HAP-1 (cell line): Measurements from ENCODE around the gene TMEM121B.
"Not testable (repeated sequence)": the region's sequence is repeated elsewhere in the genome, so short reads cannot be mapped to it uniquely, and the experiment has no call there.

Experiments
- DNase-seq, 2 experiments: peaks; one replicate each; pipeline ENCODE4 v3.0.0-alpha.2; 2016 to 2020; ENCODE audit warnings: low spot score in 2 of 2
- H3K27me3 ChIP-seq: fragments of 250-450 bp; sonication (Bioruptor Pico); 2 replicates; pipeline ENCODE4 v1.5.1; 2020; ENCODE audit warnings: low read depth, mild to moderate bottlenecking, moderate library complexity
- H3K36me3 ChIP-seq: fragments of 250-450 bp; sonication (Bioruptor Pico); replicated peaks from 2 replicates; pipeline ENCODE4 v1.5.1; 2020; ENCODE audit warnings: mild to moderate bottlenecking
- H3K4me1 ChIP-seq: fragments of 250-450 bp; sonication (Bioruptor Pico); 2 replicates; pipeline ENCODE4 v1.5.1; 2020; ENCODE audit warnings: mild to moderate bottlenecking
- H3K4me3 ChIP-seq: fragments of 250-450 bp; sonication (Bioruptor Pico); 2 replicates; pipeline ENCODE4 v1.5.1; 2020; ENCODE audit warnings: mild to moderate bottlenecking, moderate library complexity
- H3K9me3 ChIP-seq: fragments of 250-450 bp; sonication (Bioruptor Pico); 2 replicates; pipeline ENCODE4 v1.5.1; 2020; ENCODE audit warnings: mild to moderate bottlenecking, moderate library complexity
- in situ Hi-C: fragments of 300-500 bp; cut with MboI; formaldehyde crosslinking; loops from 3 replicates; pipeline ENCODE4 v1.14.3; 2020; ENCODE audit warnings: low sequenced_read_pairs, inconsistent platforms, mixed read lengths

The TMEM121B gene

DNA sequence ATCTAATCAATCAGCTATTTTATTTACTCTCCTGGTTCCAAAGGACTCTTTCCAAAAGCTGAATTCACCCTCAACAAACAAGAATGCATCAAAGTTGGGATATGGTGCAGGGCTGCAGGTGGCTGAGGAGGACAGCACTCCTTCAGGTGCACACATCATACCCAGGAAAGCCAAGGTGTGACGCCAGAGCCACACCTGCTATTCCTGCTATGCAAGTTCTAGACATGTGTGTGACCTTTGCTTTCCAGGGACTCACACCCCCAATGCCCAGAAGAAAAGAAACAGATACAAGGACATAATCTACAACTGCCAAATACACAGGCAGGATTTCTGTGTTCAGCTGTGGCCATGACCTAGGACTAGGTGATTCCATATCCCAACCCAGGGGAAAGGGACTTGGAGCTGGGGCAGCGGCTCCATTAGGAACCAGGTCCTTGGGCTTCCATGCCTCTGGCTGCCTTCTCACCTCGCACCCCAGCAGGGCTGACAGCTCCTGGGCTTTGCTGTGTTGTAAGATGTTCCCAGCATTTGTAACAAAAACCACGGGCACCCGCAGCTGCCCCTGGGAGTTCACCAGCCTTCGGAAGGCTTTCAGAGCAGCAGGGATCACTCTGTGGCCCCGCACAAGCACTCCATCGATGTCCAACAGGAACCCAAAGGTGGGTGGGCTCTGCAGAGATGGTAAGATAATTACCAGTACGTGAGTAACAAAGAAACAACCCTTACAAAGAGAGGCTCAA is 28.1 kb upstream of the TMEM121B start:
- no peaks in the 10 kb centered on the region for H3K27me3 ChIP-seq
- no peaks in the 10 kb centered on the region for H3K4me1 ChIP-seq
- H3K36me3 ChIP-seq: peaks cover 3% of the 10 kb centered on the region; the same call in 1 of the 2 replicates
- no peaks in the 10 kb centered on the region for H3K9me3 ChIP-seq
- H3K4me3 ChIP-seq: no peak overlapping the region
- no peak for DNase-seq
- in situ Hi-C loops: no loop called here

DNA sequence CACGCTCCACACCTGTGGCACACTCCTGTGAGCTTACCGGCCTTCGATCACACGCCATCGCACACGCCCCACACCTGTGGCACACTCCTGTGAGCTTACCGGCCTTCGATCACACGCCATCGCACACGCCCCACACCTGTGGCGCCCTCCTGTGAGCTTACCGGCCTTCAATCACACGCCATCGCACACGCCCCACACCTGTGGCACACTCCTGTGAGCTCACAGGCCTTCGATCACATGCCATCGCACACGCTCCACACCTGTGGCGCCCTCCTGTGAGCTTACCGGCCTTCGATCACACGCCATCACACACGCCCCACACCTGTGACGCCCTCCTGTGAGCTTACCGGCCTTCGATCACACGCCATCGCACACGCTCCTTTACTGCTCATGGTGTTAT is 26.3 kb upstream of the TMEM121B start:
- H3K4me1 ChIP-seq, H3K4me3 ChIP-seq, in situ Hi-C loops, DNase-seq, H3K9me3 ChIP-seq, H3K27me3 ChIP-seq, H3K36me3 ChIP-seq: not testable (repeated sequence)

DNA sequence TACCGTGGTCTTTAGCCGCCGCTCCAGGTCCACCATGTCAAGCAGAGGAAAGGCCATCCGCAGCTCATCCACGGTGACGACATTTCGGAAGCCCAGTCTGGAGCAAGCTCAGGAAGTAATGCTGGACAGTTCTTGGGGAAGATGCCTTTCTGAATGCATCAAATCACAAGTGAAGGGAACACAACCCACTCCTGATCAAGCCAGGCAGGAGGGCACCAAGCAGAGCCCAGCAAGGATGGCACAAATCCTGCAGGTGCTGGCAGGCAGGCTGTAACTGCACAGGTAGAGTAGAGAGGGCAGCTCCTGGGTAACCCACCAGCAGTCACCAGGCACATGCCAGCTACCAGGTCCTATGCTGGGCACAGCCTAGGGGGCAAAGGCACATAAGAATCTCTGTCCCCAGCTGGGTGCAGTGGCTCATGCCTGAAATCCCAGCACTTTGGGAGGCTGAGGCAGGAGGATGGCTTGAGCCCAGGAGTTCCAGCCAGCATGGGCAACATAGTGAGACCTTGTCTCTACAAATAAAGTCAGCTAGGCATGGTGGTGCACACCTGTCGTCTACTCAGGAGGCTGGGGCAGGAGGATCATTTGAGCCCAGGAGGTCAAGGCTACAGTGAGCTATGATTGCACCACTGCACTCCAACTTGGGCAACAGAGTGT is 24.0 kb upstream of the TMEM121B start:
- no peaks in the 10 kb centered on the region for H3K27me3 ChIP-seq
- no peak for DNase-seq
- H3K36me3 ChIP-seq: peaks cover 25% of the 10 kb centered on the region
- H3K4me3 ChIP-seq: no peak overlapping the region
- in situ Hi-C loops: no loop called here
- no peaks in the 10 kb centered on the region for H3K4me1 ChIP-seq
- no peaks in the 10 kb centered on the region for H3K9me3 ChIP-seq

DNA sequence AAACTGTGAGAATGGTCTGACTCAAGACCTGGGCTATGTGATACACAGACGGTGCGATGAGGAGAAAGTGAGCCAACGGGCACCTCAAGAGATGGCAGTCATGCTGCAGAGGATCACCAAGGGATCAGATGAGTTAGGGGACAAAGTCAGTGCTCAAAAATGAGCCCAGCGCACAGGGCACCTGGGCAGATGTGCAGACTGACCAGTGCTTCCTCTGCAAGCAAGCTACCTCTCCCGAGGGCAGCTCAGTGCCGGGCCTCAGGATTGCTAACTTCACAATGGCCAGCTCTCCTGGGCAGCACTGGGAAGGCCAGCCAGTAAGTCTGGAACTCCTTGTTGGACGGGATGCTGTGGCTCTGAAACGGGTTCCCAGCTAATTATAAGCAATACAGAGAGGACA is 22.7 kb upstream of the TMEM121B start:
- DNase-seq: no peak
- H3K27me3 ChIP-seq: no peaks in the 10 kb centered on the region
- no peaks in the 10 kb centered on the region for H3K4me1 ChIP-seq
- in situ Hi-C loops: no loop called here
- no peaks in the 10 kb centered on the region for H3K9me3 ChIP-seq
- no peak overlapping the region for H3K4me3 ChIP-seq
- H3K36me3 ChIP-seq: peaks cover 26% of the 10 kb centered on the region

DNA sequence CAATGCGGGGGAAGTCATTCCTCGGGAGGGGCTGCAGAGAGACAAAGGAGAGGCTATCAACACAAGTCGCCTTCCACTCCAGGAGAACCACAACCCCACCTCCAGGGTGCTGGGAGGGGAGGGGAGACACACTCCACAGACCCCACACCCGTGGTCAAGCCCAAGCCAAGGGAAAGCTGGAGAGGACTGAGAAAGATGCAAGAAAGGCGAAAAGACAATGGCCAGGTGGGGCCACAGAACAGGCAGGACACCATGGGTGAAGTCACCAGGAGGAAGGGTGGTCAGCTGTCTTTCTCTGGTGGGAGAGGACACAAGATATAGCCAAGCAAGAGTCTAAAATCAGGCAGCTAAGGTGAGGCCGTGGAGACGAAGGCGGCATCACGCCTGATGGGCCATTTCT is 21.9 kb upstream of the TMEM121B start:
- DNase-seq: no peak
- H3K9me3 ChIP-seq: no peaks in the 10 kb centered on the region
- peaks cover 30% of the 10 kb centered on the region for H3K36me3 ChIP-seq
- no peaks in the 10 kb centered on the region for H3K4me1 ChIP-seq
- H3K27me3 ChIP-seq: no peaks in the 10 kb centered on the region
- H3K4me3 ChIP-seq: no peak overlapping the region
- in situ Hi-C loops: no loop called here

DNA sequence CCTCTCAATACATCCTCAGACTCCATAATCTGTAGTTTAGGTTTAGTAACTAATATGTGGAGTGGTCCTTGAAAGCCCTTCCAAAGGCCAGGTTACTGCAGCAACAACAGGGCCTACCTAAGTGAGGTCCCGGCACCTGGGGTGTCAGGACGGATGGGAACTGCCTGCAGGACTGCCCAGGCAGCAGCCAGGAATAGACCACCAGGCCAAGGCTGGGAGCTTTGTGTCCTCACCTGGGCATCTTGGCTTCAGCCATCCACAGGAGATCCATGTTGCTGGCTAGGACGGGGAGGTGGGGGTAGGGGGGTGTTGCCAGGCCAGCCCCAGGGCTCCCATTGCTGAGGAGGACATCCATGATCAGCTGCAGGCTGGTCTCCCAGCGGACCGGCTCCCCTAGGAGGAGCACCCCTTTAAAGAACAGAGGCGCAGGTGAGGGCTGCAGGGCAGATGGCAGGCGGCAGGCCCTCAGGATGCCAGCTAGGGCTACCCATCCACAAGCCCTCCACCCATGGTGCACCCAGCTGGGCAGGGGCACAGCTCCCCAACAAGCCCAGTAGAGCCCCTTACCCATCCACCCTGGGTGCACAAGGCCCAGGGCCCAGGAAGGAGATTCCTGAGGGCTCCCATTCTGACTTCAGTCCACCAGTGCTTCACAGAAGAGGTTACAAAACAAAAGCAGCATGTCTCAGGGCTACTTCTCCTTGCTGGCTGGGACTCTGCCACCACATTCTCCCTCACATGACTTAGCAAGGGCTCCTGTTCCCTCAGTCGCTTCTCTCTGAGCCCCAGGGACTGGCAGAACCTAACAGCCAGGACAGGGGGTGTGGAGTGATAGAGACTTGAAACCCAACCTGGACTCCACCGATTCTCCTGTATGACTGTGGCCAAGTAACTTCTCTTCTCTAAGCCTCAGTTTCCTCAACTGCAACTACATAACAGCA is 19.9 kb upstream of the TMEM121B start:
- no peak overlapping the region for H3K4me3 ChIP-seq
- H3K27me3 ChIP-seq: no peaks in the 10 kb centered on the region
- in situ Hi-C loops: no loop called here
- DNase-seq: no peak
- no peaks in the 10 kb centered on the region for H3K9me3 ChIP-seq
- H3K4me1 ChIP-seq: no peaks in the 10 kb centered on the region
- peaks cover 30% of the 10 kb centered on the region for H3K36me3 ChIP-seq

DNA sequence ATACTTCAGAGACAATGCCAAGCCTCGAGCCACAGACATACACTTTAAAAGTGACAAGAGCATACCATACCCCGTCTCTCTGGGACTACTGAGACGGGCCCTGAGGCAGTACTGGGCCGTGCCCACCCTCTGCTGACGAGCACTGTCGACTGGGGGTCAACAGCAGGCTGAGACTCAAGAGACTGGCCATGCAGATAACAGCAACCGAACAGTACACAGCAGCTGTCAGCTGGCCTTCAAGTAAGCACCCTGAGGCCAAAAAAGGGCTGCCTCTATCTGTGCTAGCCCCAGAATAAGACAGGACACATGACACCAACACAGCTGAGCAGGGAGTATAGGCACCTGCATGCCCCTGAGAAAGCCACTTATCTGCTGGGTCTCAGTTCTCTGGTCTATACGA is 18.9 kb upstream of the TMEM121B start:
- in situ Hi-C loops: no loop called here
- H3K27me3 ChIP-seq: no peaks in the 10 kb centered on the region
- peaks cover 30% of the 10 kb centered on the region for H3K36me3 ChIP-seq
- no peak overlapping the region for H3K4me3 ChIP-seq
- no peak for DNase-seq
- no peaks in the 10 kb centered on the region for H3K4me1 ChIP-seq
- no peaks in the 10 kb centered on the region for H3K9me3 ChIP-seq

DNA sequence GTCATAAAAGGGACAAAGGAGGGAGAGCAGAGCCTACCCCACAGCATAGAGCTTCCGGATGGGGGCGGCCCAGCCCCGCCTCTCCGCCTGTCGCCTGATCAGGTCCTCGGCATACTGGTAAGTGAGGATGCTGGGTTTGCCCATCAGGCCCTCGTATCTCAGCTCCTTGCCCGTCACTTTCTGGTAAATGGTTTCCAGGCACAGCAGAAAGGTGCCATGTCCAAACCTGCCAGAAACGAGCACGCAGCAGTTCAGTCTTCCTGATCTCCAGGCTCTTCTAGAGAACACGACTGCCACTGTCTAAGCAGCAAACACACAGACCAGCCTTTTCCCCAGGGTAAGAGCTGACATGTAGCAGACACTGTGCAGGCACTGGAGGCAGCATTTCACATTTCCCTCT is 17.4 kb upstream of the TMEM121B start:
- in situ Hi-C loops: no loop called here
- DNase-seq: no peak
- H3K4me1 ChIP-seq: no peaks in the 10 kb centered on the region
- H3K27me3 ChIP-seq: no peaks in the 10 kb centered on the region
- H3K36me3 ChIP-seq: peaks cover 27% of the 10 kb centered on the region
- H3K9me3 ChIP-seq: no peaks in the 10 kb centered on the region
- H3K4me3 ChIP-seq: no peak overlapping the region

DNA sequence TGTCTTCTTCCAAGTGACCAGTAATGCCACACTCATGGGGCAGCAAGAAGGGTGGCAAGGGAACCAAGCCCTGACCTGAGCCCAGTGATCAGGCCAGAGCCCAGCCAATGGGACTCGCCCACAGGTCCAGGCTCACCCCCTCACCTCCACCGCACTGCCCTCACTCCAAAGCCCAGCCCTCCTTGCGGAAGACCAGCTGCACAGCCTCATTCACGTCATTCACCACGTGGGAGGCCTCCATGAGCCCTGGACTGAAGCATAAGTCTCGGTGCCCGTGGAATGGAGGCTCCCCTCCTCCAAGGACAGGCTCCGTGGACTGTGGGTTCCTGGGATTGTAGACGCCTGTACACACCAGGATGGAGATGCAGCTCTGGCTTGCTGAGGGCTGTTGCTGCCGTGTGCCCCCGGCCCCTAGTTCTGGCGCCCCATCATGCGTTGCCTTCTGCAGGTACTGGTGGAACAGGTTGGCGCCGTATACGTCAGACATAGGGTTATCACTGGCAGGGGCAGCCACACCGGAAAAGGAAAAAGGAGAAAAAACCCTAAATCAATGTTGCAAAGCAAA is 16.8 kb upstream of the TMEM121B start:
- H3K4me3 ChIP-seq: no peak overlapping the region
- no peaks in the 10 kb centered on the region for H3K9me3 ChIP-seq
- H3K27me3 ChIP-seq: no peaks in the 10 kb centered on the region
- in situ Hi-C loops: no loop called here
- H3K4me1 ChIP-seq: no peaks in the 10 kb centered on the region
- H3K36me3 ChIP-seq: peaks cover 24% of the 10 kb centered on the region
- DNase-seq: no peak

DNA sequence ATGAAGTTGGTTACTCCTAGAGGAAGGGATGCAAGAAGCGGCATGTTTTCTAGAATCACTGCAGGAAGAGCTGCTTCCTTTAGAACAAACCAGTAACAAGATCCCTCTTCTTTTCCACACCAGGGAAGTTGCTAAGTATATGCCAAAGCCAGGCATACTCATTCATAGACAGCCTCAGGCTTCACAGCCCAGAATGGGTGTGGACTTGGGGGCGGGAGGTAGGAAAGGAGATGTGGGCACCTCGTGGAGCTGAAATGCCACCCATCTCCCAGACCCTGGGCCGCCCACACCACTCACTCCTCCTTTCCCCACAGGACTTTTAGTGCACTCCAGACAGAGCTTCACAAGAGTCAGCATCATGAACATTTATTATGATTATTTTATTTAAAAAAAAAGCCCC is 16.0 kb upstream of the TMEM121B start:
- Histone ChIP-seq H3K27me3 (no peaks in the 10 kb centered on the region), H3K9me3 (no peaks in the 10 kb centered on the region), H3K4me3 (no peak overlapping the region), H3K4me1 (no peaks in the 10 kb centered on the region), H3K36me3 (peaks cover 20% of the 10 kb centered on the region)
- DNase-seq: no peak
- in situ Hi-C loops: no loop called here

DNA sequence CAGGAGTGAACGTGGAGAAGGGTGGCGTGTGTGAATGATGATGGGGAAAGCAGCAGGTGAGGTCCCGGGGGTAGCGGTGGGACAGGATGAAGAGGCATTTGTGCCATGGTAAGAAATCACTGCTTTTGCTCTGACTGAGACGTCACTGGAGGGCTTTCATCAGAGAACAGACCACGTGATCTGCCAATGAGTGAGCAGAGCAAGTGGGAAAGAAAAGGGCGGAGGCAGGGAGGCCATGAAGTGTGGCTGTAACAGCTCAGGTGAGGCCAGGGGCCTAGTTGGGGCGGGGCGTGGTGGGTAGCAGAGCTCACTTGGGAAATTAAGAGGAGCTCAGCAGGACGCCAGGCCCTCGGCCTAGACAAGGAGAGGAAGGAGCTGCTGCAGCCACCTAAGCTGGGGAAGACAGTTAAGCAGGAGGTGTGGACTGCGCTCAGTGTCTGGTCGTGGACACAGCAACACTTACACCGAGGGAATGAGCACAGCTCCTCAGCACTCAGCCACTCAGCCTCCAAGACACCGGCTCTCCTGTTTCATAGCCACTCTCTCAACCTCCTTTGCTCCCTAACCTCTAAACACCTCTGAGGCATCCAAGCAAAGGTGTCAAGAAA is 14.1 kb upstream of the TMEM121B start:
- no peak overlapping the region for H3K4me3 ChIP-seq
- H3K9me3 ChIP-seq: no peaks in the 10 kb centered on the region
- DNase-seq: no peak
- no peaks in the 10 kb centered on the region for H3K27me3 ChIP-seq
- in situ Hi-C loops: no loop called here
- peaks cover 5% of the 10 kb centered on the region for H3K36me3 ChIP-seq
- H3K4me1 ChIP-seq: no peaks in the 10 kb centered on the region

DNA sequence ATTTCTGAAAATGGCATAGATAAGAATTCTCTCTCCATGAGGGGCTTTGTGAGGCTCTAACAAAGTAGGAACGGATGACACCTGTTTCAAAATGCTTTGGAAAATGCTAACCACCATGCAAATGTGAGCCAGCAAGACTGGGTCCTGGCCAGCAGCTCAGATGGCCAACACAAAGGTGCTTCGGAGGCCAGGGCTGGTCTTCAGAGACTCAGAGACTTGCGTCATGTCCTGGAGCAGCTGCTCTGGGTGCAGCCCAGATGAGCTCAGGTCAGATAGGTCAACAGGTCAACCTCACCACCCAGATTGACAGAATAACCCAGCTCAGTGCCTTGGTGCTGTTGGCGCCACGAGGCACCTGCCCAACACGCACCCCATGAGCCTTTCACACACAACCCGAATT is 12.0 kb upstream of the TMEM121B start:
- no peak overlapping the region for H3K4me3 ChIP-seq
- H3K36me3 ChIP-seq: no peaks in the 10 kb centered on the region; the same call in none of the 2 replicates
- in situ Hi-C loops: no loop called here
- no peaks in the 10 kb centered on the region for H3K4me1 ChIP-seq
- DNase-seq: no peak
- no peaks in the 10 kb centered on the region for H3K9me3 ChIP-seq
- H3K27me3 ChIP-seq: no peaks in the 10 kb centered on the region

DNA sequence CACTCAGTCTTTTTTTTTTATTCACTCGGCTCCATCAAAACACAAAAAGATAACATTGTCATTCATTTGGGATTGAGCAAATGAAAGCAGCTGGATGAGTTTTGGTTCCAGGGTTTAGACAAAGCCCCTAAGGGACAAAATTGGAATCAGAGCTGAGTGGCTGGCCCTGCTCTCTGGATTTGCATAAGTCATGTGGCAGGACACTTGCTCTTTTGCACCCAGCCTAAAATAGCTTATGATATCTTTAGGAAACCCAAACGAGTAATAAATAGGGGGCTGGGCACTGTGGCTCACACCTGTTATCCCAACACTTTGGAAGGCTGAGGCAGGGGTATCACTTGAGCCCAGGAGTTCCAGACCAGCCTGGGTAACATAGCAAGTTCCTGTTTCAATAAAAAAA is 11.0 kb upstream of the TMEM121B start:
- in situ Hi-C loops: no loop called here
- Histone ChIP-seq H3K4me3 (no peak overlapping the region), H3K9me3 (no peaks in the 10 kb centered on the region), H3K4me1 (no peaks in the 10 kb centered on the region), H3K27me3 (no peaks in the 10 kb centered on the region), H3K36me3 (no peaks in the 10 kb centered on the region; the same call in none of the 2 replicates)
- no peak for DNase-seq
